IMR-90 (cell line): ENCODE results near the gene CDKAL1. TPM values are rescaled to one million over a fixed set of nuclear protein-coding genes. Genes with fewer than 3 reads are reported as not detected.

Source experiments
- ATAC-seq: fragments of 200-7000 bp; cut with Tn5 transposase; 2 replicates; pipeline ENCODE4 v1.9.1; 2020; ENCODE audit warnings: low read depth, mild to moderate bottlenecking, moderate library complexity
- BruUV-seq: library from RNA; stranded (reverse); fragments of 400-500 nt; replicated peaks from 2 replicates; lab custom pipeline; 2021; lab: Mats Ljungman, UMichigan
- CTCF ChIA-PET: fragments of 300-600 bp; formaldehyde crosslinking; extraction: SDS; loops from one replicate; lab custom pipeline; 2021; ENCODE audit warnings: antibody characterized with exemption; lab: Yijun Ruan, JAX
- POLR2A ChIA-PET: fragments of 300-600 bp; sonication (Branson Sonifier 250); formaldehyde crosslinking; loops from one replicate; lab custom pipeline; 2022; ENCODE audit warnings: antibody characterized with exemption; ENCODE audit not compliant: unreplicated experiment; lab: Charles Lee
- DNase-seq: peaks from one replicate; pipeline ENCODE4 v3.0.0; 2013
- H2AFZ ChIP-seq: replicated peaks from 2 replicates; pipeline ENCODE3; 2013; ENCODE audit warnings: low read length, mild to moderate bottlenecking; ENCODE audit not compliant: poor library complexity
- H2AK5ac ChIP-seq: 2 replicates; pipeline ENCODE4 v1.6.1; 2013; ENCODE audit warnings: low read depth, low read length, inconsistent platforms
- H2AK9ac ChIP-seq: replicated peaks from 2 replicates; pipeline ENCODE3; 2013; ENCODE audit warnings: mild to moderate bottlenecking, low read depth, low read length, moderate library complexity; ENCODE audit not compliant: poor library complexity
- H2BK120ac ChIP-seq: 2 replicates; pipeline ENCODE4 v1.6.1; 2013; ENCODE audit warnings: low read depth, low read length, inconsistent platforms
- H2BK15ac ChIP-seq: 3 replicates; pipeline ENCODE4 v1.6.1; 2013; ENCODE audit warnings: low read depth, low read length, inconsistent platforms
- H2BK20ac ChIP-seq: 2 replicates; pipeline ENCODE4 v1.6.1; 2013; ENCODE audit warnings: low read depth, mild to moderate bottlenecking, inconsistent platforms, low read length, moderate library complexity
- H2BK5ac ChIP-seq: 2 replicates; pipeline ENCODE4 v1.6.1; 2013; ENCODE audit warnings: mild to moderate bottlenecking, low read depth, low read length, inconsistent platforms; ENCODE audit not compliant: poor library complexity, severe bottlenecking
- H3K14ac ChIP-seq: replicated peaks from 2 replicates; pipeline ENCODE4 v1.6.1; 2013; ENCODE audit warnings: low read depth, low read length, inconsistent platforms
- H3K18ac ChIP-seq: 2 replicates; pipeline ENCODE4 v1.6.1; 2013; ENCODE audit warnings: low read depth, low read length, control low read depth
- H3K23ac ChIP-seq: 2 replicates; pipeline ENCODE4 v1.6.1; 2013; ENCODE audit warnings: low read depth, low read length, inconsistent platforms
- H3K27ac ChIP-seq: 2 replicates; pipeline ENCODE4 v1.5.1; 2013; ENCODE audit warnings: mild to moderate bottlenecking, control low read depth, low read length; ENCODE audit not compliant: insufficient read depth
- H3K27me3 ChIP-seq: 2 replicates; pipeline ENCODE4 v1.6.1; 2013; ENCODE audit warnings: low read length; ENCODE audit not compliant: control insufficient read depth, insufficient read depth
- H3K36me3 ChIP-seq: 2 replicates; pipeline ENCODE4 v1.6.1; 2013; ENCODE audit warnings: low read length, mixed read lengths; ENCODE audit not compliant: control insufficient read depth, insufficient read depth
- H3K4ac ChIP-seq: 2 replicates; pipeline ENCODE4 v1.6.1; 2013; ENCODE audit warnings: low read depth, low read length, inconsistent platforms
- H3K4me1 ChIP-seq: 2 replicates; pipeline ENCODE4 v1.6.1; 2013; ENCODE audit warnings: low read length, mixed read lengths; ENCODE audit not compliant: control insufficient read depth, insufficient read depth
- H3K4me2 ChIP-seq: 2 replicates; pipeline ENCODE4 v1.6.1; 2013; ENCODE audit warnings: low read depth, mild to moderate bottlenecking, control low read depth, low read length, moderate library complexity
- H3K4me3 ChIP-seq: 2 replicates; pipeline ENCODE4 v1.5.1; 2013; ENCODE audit warnings: low read depth, mild to moderate bottlenecking, control low read depth, low read length, moderate library complexity; ENCODE audit not compliant: insufficient read depth
- H3K56ac ChIP-seq: 2 replicates; pipeline ENCODE4 v1.6.1; 2013; ENCODE audit warnings: low read length, inconsistent platforms; ENCODE audit not compliant: insufficient read depth; ENCODE audit errors: extremely low read depth
- H3K79me1 ChIP-seq, 2 experiments: 2 replicates each; pipeline ENCODE4 v1.6.1; 2013; ENCODE audit warnings: low read length in 2 of 2, inconsistent platforms in 1 of 2, low read depth in 1 of 2
- H3K9ac ChIP-seq: 2 replicates; pipeline ENCODE4 v1.6.1; 2013; ENCODE audit warnings: low read depth, low read length, control low read depth
- H3K9me1 ChIP-seq: 2 replicates; pipeline ENCODE4 v1.6.1; 2013; ENCODE audit warnings: low read length, inconsistent platforms; ENCODE audit not compliant: insufficient read depth
- H3K9me3 ChIP-seq: 2 replicates; pipeline ENCODE4 v1.6.1; 2013; ENCODE audit warnings: low read length; ENCODE audit not compliant: control insufficient read depth, insufficient read depth
- H4K20me1 ChIP-seq: 2 replicates; pipeline ENCODE4 v1.6.1; 2013; ENCODE audit warnings: low read length, inconsistent platforms; ENCODE audit not compliant: insufficient read depth
- H4K5ac ChIP-seq: 2 replicates; pipeline ENCODE4 v1.6.1; 2013; ENCODE audit warnings: mild to moderate bottlenecking, low read depth, low read length, control low read depth
- H4K8ac ChIP-seq, 2 experiments: 2 replicates each; pipeline ENCODE4 v1.6.1; 2013; ENCODE audit warnings: low read depth in 2 of 2, low read length in 2 of 2, control low read depth in 1 of 2, inconsistent platforms in 1 of 2
- H4K91ac ChIP-seq: 2 replicates; pipeline ENCODE4 v1.6.1; 2013; ENCODE audit warnings: low read depth, low read length, inconsistent platforms; ENCODE audit not compliant: insufficient read depth
- BHLHE40 ChIP-seq: fragments of 150-350 bp; IDR thresholded peaks from 2 replicates; pipeline ENCODE4 v1.6.1; 2016; ENCODE audit warnings: mild to moderate bottlenecking, low read depth, low read length
- CEBPB ChIP-seq: IDR thresholded peaks from 2 replicates; pipeline ENCODE4 v1.6.1; 2012; ENCODE audit warnings: low read depth, low read length, improper control_type of control experiment
- CHD1 ChIP-seq: IDR thresholded peaks from 2 replicates; pipeline ENCODE4 v1.6.1; 2012; ENCODE audit warnings: low read depth, low read length, improper control_type of control experiment
- FOS ChIP-seq: fragments of 150-350 bp; IDR thresholded peaks from 2 replicates; pipeline ENCODE4 v1.6.1; 2016; ENCODE audit warnings: low read depth, low read length
- MAFK ChIP-seq: IDR thresholded peaks from 2 replicates; pipeline ENCODE4 v1.6.1; 2012; ENCODE audit warnings: low read depth, low read length, improper control_type of control experiment
- MAZ ChIP-seq: IDR thresholded peaks from 2 replicates; pipeline ENCODE4 v1.6.1; 2012; ENCODE audit warnings: low read depth, mild to moderate bottlenecking, low read length, improper control_type of control experiment, moderate library complexity, borderline replicate concordance
- MXI1 ChIP-seq: IDR thresholded peaks from 2 replicates; pipeline ENCODE4 v1.6.1; 2012; ENCODE audit warnings: low read depth, mild to moderate bottlenecking, low read length, moderate library complexity, borderline replicate concordance
- NFE2L2 ChIP-seq: fragments of 150-350 bp; IDR thresholded peaks from 2 replicates; pipeline ENCODE4 v1.6.1; 2016; ENCODE audit warnings: low read depth, mild to moderate bottlenecking, low read length
- POLR2A ChIP-seq: IDR thresholded peaks from 2 replicates; pipeline ENCODE4 v1.6.1; 2012; ENCODE audit warnings: mild to moderate bottlenecking, low read depth, low read length
- RAD21 ChIP-seq: IDR thresholded peaks from 2 replicates; pipeline ENCODE4 v1.6.1; 2012; ENCODE audit warnings: low read length, improper control_type of control experiment
- RCOR1 ChIP-seq: IDR thresholded peaks from 2 replicates; pipeline ENCODE4 v1.6.1; 2012; ENCODE audit warnings: mild to moderate bottlenecking, low read length, improper control_type of control experiment; ENCODE audit not compliant: insufficient replicate concordance
- RFX5 ChIP-seq: IDR thresholded peaks from 2 replicates; pipeline ENCODE4 v1.8.0; 2012; ENCODE audit warnings: low read depth, mild to moderate bottlenecking, low read length, moderate library complexity
- SMC3 ChIP-seq: fragments of 150-350 bp; IDR thresholded peaks from 2 replicates; pipeline ENCODE4 v1.6.1; 2016; ENCODE audit warnings: low read depth, mild to moderate bottlenecking, antibody characterized with exemption, low read length, moderate library complexity
- WGBS, 2 experiments: methylation state at CpG; one replicate each; pipeline versions ENCODE4 v1.1.5 to v1.1.7; 2013; ENCODE audit warnings: missing lambda C conversion rate in 2 of 2; ENCODE audit not compliant: insufficient read length in 1 of 2; ENCODE audit errors: extremely low coverage in 2 of 2; 5-methylcytosine and 5-hydroxymethylcytosine counted together
- dilution Hi-C: fragments of 300-500 bp; cut with HindIII; formaldehyde crosslinking; loops from one replicate; pipeline ENCODE4 v1.14.3; 2018; ENCODE audit warnings: low sequenced_read_pairs; ENCODE audit not compliant: unreplicated experiment
- in situ Hi-C: fragments of 300-500 bp; cut with MboI; formaldehyde crosslinking; loops from 3 replicates; pipeline ENCODE4 v1.14.3; 2019; ENCODE audit warnings: low sequenced_read_pairs, inconsistent platforms, mixed read lengths
- intact Hi-C: fragments of 100-400 bp; cut with micrococcal nuclease; formaldehyde crosslinking; loops from 2 replicates; pipeline ENCODE4 v1.10.0; 2022
- polyA plus RNA-seq, 3 experiments: library from polyadenylated mRNA; depleted of rRNA; stranded (reverse); fragments of >200 nt; gene quantifications; 2 replicates each; pipeline ENCODE4 v1.2.3, GENCODE V29; 2012; ENCODE audit warnings: low replicate concordance in 1 of 3
- total RNA-seq: library from RNA; depleted of rRNA; stranded (reverse); fragments of >200 nt; gene quantifications from 2 replicates; pipeline ENCODE4 v1.2.3, GENCODE V29; 2012
- TF ChIP-seq, protein P1 (sequence below): fragments of 150-350 bp; IDR thresholded peaks from 2 replicates; pipeline ENCODE4 v1.6.1; 2016; ENCODE audit warnings: low read depth, mild to moderate bottlenecking, low read length, moderate library complexity, borderline replicate concordance
- TF ChIP-seq, protein P2 (sequence below): fragments of 150-350 bp; IDR thresholded peaks from 2 replicates; pipeline ENCODE4 v1.6.1; 2017; ENCODE audit warnings: mild to moderate bottlenecking, antibody characterized with exemption, low read length, low read depth
- TF ChIP-seq, protein P3 (sequence below): conservative IDR thresholded peaks from 2 replicates; pipeline ENCODE4 v1.5.1; 2012; ENCODE audit warnings: mild to moderate bottlenecking, low read depth, low read length, improper control_type of control experiment

Gene CDKAL1
- total and polyA plus RNA-seq, 2 of the 4 experiments (the other 2 are of a cell fraction) = 3.7 to 13.1 TPM

DNA sequence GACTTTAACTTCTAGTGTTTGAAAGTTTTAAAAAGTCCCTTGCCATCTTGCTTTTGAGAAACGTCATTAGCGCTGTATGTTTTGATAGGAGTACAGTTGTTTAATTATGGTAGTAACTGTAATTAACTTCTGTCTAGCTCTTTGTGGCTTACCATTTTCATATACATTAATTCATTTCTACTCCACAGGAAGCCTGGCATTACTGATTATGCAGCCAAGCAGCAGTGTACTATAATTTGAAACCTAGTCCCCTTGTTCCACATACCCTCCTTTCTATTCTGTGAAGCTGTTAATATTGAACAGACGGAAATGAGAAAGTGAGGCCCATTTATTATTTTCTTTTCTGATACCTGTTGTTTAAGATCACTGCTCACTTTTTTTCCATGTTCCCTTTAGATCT is 235.4 kb downstream of the CDKAL1 start:
- no peak overlapping the region for H3K27ac ChIP-seq
- no peak for DNase-seq

More for the DNA sequence above, 235.4 kb downstream of the CDKAL1 start:
- H3K9ac ChIP-seq = no peak overlapping the region
- H3K36me3 ChIP-seq = no peaks in the 10 kb centered on the region
- no peak overlapping the region for H4K8ac ChIP-seq
- in situ Hi-C loops = no loop called here
- no CpG with 5 or more reads among the region's 3 CpGs for WGBS, 2 experiments
- no peak overlapping the region for H2AK5ac ChIP-seq
- no peaks in the 10 kb centered on the region for H4K20me1 ChIP-seq
- no peaks in the 10 kb centered on the region for H3K9me1 ChIP-seq
- H2BK15ac ChIP-seq = no peak overlapping the region
- no peak overlapping the region for H3K4ac ChIP-seq
- BruUV-seq = no TSS peak
- intact Hi-C loops = no loop called here
- no peak overlapping the region for H2AK9ac ChIP-seq
- no peak overlapping the region for H3K14ac ChIP-seq
- no peak overlapping the region for H2BK5ac ChIP-seq
- H3K4me3 ChIP-seq = no peak overlapping the region
- H3K4me1 ChIP-seq = no peaks in the 10 kb centered on the region
- H4K5ac ChIP-seq = no peak overlapping the region
- H2BK120ac ChIP-seq = no peak overlapping the region
- dilution Hi-C loops = no loop called here
- no peak overlapping the region for H3K4me2 ChIP-seq
- no peaks in the 10 kb centered on the region for H3K27me3 ChIP-seq
- no peak for ATAC-seq
- ChIA-PET CTCF (no interaction called here), POLR2A (no interaction called here)
- no peak overlapping the region for H2BK20ac ChIP-seq
- no peak overlapping the region for H4K91ac ChIP-seq
- H3K79me1 ChIP-seq = no peaks in the 10 kb centered on the region; a peak in 1 of 4 replicates
- no peak overlapping the region for H3K56ac ChIP-seq
- H3K23ac ChIP-seq = no peak overlapping the region
- no peak overlapping the region for H3K18ac ChIP-seq
- TF ChIP-seq MAFK (no peak), RCOR1 (no peak), MAZ (no peak), POLR2A (no peak), BHLHE40 (no peak), FOS (no peak), RAD21 (no peak), RFX5 (no peak), MXI1 (no peak), CEBPB (no peak), CHD1 (no peak), SMC3 (no peak), NFE2L2 (no peak)
- TF ChIP-seq, protein P1, sequence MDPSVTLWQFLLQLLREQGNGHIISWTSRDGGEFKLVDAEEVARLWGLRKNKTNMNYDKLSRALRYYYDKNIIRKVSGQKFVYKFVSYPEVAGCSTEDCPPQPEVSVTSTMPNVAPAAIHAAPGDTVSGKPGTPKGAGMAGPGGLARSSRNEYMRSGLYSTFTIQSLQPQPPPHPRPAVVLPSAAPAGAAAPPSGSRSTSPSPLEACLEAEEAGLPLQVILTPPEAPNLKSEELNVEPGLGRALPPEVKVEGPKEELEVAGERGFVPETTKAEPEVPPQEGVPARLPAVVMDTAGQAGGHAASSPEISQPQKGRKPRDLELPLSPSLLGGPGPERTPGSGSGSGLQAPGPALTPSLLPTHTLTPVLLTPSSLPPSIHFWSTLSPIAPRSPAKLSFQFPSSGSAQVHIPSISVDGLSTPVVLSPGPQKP = no peak
- TF ChIP-seq, protein P2, sequence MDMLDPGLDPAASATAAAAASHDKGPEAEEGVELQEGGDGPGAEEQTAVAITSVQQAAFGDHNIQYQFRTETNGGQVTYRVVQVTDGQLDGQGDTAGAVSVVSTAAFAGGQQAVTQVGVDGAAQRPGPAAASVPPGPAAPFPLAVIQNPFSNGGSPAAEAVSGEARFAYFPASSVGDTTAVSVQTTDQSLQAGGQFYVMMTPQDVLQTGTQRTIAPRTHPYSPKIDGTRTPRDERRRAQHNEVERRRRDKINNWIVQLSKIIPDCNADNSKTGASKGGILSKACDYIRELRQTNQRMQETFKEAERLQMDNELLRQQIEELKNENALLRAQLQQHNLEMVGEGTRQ = no peak
- TF ChIP-seq, protein P3, sequence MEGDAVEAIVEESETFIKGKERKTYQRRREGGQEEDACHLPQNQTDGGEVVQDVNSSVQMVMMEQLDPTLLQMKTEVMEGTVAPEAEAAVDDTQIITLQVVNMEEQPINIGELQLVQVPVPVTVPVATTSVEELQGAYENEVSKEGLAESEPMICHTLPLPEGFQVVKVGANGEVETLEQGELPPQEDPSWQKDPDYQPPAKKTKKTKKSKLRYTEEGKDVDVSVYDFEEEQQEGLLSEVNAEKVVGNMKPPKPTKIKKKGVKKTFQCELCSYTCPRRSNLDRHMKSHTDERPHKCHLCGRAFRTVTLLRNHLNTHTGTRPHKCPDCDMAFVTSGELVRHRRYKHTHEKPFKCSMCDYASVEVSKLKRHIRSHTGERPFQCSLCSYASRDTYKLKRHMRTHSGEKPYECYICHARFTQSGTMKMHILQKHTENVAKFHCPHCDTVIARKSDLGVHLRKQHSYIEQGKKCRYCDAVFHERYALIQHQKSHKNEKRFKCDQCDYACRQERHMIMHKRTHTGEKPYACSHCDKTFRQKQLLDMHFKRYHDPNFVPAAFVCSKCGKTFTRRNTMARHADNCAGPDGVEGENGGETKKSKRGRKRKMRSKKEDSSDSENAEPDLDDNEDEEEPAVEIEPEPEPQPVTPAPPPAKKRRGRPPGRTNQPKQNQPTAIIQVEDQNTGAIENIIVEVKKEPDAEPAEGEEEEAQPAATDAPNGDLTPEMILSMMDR = no peak
- H2AFZ ChIP-seq = no peak overlapping the region
- H3K9me3 ChIP-seq = no peaks in the 10 kb centered on the region
